Adipose tissue (tissue), 3 donors: Measurements from ENCODE around the gene TTLL13. TPM values are rescaled to one million over a fixed set of nuclear protein-coding genes. Genes with fewer than 3 reads are reported as not detected.
A peak's percentile ranks its signal among the peaks of the same experiment; 100 is the strongest.

Experiments used
- H3K27ac ChIP-seq: one replicate; pipeline ENCODE4 v1.5.1; 2013; ENCODE audit warnings: low read depth, low read length
- WGBS, 3 donors: extraction: QIAGEN DNeasy Blood & Tissue Kit; methylation state at CpG; one replicate each; pipeline ENCODE4 v1.1.7; 2013; 5-methylcytosine and 5-hydroxymethylcytosine counted together
- polyA plus RNA-seq, 3 donors: library from polyadenylated mRNA; stranded (reverse); fragments of 200-250 nt; gene quantifications; one replicate each; pipeline ENCODE4 v1.2.3, GENCODE V29; 2013
- donor health status: healthy with polysubstance abuse.
- donor health status: Bipolar disorder and iron deficiency.
- donor health status: healthy.

TTLL13 gene, protein sequence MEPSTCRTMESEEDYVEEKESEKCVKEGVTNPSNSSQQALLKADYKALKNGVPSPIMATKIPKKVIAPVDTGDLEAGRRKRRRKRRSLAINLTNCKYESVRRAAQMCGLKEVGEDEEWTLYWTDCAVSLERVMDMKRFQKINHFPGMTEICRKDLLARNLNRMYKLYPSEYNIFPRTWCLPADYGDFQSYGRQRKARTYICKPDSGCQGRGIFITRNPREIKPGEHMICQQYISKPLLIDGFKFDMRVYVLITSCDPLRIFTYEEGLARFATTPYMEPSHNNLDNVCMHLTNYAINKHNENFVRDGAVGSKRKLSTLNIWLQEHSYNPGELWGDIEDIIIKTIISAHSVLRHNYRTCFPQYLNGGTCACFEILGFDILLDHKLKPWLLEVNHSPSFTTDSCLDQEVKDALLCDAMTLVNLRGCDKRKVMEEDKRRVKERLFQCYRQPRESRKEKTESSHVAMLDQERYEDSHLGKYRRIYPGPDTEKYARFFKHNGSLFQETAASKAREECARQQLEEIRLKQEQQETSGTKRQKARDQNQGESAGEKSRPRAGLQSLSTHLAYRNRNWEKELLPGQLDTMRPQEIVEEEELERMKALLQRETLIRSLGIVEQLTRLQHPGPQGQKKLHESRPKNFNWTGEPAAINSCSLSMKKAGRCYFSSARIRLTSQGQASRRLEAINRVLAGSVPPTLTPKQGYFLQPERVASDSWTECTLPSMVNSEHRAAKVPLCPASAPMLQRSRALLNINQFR
- under 1 TPM in 1 of 3 donors, not detected in 2; 0.08 TPM for polyA plus RNA-seq

DNA sequence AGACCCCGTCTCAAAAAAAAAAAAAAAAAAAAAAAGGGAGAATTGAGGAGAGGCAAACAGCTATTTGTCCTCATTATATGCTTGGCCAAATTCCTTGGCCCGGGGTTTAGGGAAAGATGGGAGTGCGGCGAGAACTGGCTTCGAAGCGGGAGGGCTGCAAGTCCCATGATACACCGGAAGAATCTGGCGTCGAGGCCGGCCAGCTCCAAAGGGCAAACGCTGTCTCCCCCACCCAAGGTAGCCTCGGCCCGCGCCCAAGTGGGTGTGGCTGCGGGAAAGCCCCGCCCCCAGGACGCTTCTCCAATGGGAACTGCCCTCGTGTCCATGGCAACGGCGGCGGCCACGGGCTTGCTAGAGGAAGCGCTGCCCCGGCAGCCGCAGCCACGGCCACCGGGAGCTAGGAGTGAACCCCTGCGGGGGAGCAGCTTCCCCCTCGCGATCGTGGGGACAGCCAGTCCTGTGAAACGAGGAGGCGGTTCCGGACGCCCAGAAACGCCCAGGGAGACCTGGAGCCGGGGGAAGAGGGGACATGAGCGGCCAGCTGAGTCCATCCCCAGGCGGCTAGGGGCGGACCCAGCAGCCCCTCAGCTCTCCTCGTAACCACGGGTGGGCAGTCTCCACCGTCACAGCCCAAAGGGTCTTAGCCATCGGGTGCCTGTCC, at the start of gene TTLL13:
Gene TTLL13 (plus strand): TSS at position 354 of the 661 bp plus-strand sequence. CDS start 1,075 bp downstream, outside the sequence.
- 0 to 2% (median 1%) methylated on average over 34 to 44 of the region's 44 CpGs for WGBS, 3 donors
- peak within 1 kb of the TSS; percentile 19 for H3K27ac ChIP-seq

DNA sequence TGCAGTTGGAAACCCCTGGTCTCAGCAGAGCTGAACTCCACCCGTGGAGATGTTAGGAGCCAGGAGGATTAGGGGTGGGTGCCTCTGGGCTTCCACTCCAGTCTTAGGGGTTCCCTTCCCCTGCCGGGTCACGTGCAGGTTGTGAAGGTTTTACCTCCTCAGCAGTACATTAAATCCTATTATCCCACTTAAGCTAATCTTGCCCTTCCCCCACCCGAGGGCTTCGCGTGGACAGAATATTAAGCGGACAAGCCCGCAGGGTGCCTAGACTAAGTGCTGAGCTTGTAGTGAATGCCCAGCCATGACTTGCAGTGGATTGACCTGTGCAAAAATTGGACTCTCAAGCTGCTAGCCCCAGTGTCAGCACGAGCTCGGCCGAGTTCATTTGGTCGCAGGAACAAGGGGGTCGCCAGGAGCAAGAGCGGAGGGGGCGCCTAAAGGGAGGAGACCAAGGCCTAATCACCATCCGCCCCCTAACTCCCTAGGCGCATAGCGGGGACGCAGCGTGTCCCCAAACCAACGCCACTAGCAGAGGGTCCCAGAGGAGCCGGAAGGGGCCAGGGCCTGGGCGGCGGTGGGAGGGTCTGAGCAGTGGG, 48.7 kb upstream of the TTLL13 start:
- H3K27ac ChIP-seq: no peak overlapping the region
- WGBS, 3 donors: 9 to 19% (median 10%) methylated on average over 24 of the region's 24 CpGs

DNA sequence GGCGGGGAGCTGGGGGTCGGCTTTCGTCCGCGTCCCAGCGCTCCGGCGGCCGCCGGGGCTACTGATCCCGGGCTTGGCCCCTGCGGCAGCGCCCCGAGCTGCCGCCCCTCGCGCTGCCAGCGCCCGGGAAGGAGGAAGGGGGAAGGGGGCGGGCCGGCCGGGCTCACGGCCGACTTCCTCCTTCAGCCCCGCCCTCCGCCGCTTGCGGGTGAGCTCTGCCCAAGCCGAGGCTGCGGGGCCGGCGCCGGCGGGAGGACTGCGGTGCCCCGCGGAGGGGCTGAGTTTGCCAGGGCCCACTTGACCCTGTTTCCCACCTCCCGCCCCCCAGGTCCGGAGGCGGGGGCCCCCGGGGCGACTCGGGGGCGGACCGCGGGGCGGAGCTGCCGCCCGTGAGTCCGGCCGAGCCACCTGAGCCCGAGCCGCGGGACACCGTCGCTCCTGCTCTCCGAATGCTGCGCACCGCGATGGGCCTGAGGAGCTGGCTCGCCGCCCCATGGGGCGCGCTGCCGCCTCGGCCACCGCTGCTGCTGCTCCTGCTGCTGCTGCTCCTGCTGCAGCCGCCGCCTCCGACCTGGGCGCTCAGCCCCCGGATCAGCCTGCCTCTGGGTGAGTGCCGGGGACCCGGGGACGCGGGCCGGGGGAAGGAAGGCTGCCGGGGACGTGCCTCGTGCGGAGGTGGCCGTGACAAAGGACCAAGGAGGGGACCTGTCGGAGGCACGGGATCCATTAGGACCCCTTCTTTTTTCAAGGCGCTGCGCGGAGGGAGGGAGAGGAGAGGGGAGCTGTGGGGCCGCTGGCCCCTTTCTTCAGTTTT, 48.0 kb upstream of the TTLL13 start, which contains the start of gene SEMA4B:
Gene SEMA4B (plus strand): TSS at position 201 of the 814 bp plus-strand sequence. CDS start 249 bp downstream, at position 450.
- H3K27ac ChIP-seq: peak within 1 kb of the TSS; percentile 0
- 0 to 1% (median 1%) methylated on average over 47 to 86 of the region's 88 CpGs for WGBS, 3 donors

DNA sequence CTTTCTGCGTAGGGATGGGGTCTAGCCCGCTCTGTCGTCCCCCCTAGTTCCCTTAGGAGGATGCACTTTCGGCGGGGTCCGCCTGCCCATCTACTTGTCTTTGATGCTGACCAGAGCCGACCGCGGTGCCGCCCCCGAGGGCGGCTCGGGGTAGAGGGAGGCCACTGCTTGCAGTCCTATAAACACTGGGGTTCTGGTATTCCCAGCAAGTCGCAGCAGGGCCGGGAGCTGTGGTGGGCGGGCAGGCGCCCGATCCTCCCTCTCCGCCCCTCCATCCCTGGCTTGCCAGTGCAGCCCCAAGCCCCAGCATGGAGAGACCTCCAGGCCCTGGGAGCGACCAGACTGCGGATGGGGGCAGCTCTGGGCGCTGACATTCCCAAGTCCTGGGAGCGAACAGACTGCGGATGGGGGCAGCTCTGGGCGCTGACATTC, 47.4 kb upstream of the TTLL13 start:
- no peak overlapping the region for H3K27ac ChIP-seq
- WGBS, 3 donors: 3 to 13% (median 11%) methylated on average over 24 to 25 of the region's 25 CpGs

DNA sequence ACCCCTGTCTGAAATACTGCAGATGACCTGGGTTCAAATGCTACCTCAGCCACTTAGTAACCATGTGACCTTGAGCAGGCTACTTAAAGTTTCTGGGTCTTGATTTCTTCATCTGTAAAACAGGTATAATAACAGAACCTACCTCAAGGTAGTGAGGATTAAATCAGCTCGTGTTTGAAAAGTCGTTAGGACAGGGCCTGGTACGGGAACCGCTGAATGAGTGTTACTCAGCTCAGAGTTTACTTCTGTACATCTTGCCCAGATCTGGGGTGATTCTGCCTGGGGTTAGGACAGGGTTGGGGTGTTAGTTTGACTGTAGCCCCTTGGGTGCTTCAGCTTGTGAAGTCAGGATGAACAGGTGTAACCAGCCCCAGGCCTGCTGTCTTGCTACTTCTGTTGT, 46.4 kb upstream of the TTLL13 start:
- H3K27ac ChIP-seq: no peak overlapping the region
- 76 to 92% (median 91%) methylated on average over 4 of the region's 4 CpGs for WGBS, 3 donors

DNA sequence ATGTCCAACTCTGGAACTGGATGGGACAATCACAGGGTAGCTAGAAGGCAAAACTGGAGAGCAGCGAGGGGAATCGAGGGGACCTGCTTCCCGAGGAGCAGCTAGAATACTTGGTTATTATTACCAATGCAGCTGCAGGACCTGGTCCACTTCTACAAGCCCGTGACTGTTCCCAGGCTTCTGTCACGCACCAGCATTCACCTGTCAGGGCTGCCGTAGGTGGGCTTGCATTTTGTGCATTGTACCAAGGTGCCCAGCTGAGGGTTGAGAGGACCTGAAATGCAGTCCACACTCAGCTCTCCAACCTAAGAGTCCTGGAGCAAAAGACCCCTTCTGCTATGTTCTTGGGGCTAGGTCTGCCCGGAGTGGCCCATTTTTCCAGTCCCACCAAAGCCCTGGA, 45.9 kb upstream of the TTLL13 start:
- 92 to 98% (median 98%) methylated on average over 7 of the region's 7 CpGs for WGBS, 3 donors
- H3K27ac ChIP-seq: no peak overlapping the region

DNA sequence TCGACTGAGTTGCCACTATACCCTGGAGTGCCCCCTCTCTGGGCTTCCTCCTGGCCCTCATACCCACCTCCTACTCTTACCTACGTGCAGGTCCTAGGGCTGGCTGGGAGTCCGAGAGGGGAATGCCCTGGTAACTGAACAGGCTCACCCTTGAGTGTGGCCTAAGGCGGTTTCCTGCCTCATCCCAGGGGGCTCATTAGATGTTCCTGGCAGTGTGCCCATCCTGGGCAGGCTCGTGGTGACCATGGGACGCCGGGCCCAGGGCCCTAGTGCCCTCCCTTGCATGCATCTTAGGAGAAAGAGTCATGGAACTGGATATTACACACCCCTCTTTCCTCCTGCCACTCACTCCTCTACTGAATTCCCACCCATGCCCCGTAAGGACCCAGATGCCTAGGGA, 45.4 kb upstream of the TTLL13 start:
- WGBS, 3 donors: 64 to 68% (median 67%) methylated on average over 8 of the region's 8 CpGs
- no peak overlapping the region for H3K27ac ChIP-seq

DNA sequence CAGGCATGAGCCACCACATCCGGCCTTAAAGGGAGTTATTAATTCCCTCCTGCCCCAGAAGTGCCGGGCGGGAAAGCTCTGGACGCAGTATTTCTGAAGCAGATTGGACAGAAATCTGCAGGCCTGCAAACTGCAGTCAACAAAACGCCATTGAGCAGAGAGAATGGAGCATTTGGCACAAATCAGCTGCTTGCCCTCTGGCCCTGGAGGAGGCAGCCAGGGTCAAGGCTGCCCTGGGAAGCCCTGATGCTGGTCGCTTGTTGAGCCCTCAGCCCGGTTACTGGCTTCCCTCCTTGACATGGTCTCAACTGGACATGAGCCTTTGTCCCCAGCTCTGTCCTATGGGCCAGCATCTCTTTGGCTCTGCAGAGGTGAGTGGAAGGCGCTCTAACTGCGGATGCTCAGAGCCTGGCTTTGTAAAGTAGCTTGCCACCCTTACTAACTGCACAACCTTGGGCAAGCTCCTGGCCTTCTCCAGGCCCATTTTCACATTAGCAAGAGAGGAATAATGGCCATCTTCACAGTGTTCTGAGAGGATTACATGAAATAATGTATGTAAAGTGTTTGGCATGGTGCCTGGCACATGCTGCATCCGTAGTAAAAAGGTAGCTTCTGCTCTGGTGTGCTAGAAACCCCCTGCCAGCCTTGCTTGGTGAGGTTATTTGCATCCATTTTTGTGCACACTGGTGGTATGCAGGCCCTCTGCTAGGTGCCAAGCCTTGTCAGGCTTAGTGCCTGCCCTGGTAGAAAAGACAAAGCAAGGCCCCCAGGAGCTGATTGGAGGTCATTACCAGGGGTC, 44.1 kb upstream of the TTLL13 start:
- 76 to 88% (median 81%) methylated on average over 10 of the region's 10 CpGs for WGBS, 3 donors
- no peak overlapping the region for H3K27ac ChIP-seq

DNA sequence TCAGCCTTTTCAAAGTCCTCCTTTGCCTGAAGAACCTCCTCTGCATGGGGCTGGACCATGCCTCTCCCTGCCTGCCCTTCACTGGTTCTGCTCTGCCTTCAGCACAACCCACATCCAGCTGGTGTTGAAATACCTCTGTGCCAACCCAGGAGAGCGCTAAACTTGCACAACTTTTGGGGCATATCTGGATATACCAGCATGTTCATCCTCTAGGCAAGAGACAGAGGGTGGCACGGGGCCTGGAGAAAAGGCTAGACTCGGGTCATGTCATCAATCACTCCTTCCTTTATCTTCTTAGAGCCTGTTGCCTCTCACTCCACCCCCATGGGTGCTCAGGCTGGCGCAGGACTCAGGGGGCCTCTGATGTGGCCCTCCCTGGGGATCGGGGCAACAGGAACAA, 43.5 kb upstream of the TTLL13 start:
- WGBS, 3 donors: 49 to 77% (median 56%) methylated on average over 4 to 5 of the region's 5 CpGs
- no peak overlapping the region for H3K27ac ChIP-seq

DNA sequence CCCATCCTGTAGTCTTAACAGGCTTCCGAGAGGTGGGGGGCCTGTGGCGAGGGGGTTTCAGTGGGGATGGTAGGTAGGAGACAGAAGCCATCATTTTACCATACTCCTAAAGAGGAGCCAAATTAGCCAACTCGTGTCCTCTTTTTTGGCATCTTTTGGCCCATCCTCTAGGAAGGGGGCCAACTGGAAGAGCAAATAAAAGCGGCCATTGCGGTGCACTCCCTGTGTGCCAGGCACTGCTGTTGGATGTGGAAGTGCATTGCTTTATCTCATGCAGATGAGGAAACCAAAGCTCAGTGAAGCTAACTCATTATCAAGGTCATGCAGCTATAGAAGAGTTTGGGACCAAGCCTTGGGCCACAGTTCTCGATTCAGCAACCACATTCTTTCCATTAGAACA, 42.1 kb upstream of the TTLL13 start:
- H3K27ac ChIP-seq: no peak overlapping the region
- WGBS, 3 donors: 89 to 97% (median 95%) methylated on average over 6 of the region's 6 CpGs

DNA sequence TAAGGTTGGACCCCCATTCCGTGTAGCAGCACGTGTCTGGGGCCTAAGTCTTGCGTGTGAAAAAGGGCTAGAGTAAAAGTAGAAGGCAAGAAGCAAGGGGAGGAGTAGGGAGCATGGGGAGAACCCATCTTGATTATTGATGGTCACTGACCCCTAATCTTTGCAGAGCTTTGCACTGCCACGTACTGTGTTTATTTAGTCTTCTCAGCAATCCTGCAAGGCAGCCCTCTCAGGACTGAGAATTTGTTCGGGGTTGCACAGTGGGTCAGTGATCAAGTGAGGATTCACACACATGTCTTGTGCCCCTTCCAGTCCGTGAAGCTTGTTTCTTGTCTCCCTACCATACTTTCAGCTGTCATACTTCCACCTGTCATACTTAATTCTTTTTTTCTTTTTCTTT, 41.0 kb upstream of the TTLL13 start:
- no peak overlapping the region for H3K27ac ChIP-seq
- WGBS, 3 donors: 81 to 95% (median 94%) methylated on average over 6 of the region's 6 CpGs

DNA sequence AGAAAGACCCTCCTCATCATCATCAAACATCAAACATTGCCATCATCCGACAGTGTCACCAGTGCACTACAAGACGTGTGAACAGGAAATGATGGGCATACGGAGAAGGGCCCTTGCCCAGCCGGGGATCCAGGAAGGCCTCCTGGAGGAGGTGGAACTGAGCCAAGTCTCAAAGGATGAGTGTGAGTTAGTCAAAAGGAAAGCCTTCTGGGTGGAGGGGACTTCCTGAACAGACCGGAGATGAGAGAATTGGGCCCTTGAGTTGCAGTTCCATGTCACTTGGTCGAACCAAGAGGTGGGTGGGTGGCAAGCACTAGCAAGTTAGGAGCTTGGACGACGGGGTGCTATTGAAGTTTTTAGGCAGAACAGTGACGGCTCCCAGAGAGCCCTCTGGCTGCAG, 39.8 kb upstream of the TTLL13 start:
- no peak overlapping the region for H3K27ac ChIP-seq
- WGBS, 3 donors: 58 to 84% (median 70%) methylated on average over 9 of the region's 9 CpGs

DNA sequence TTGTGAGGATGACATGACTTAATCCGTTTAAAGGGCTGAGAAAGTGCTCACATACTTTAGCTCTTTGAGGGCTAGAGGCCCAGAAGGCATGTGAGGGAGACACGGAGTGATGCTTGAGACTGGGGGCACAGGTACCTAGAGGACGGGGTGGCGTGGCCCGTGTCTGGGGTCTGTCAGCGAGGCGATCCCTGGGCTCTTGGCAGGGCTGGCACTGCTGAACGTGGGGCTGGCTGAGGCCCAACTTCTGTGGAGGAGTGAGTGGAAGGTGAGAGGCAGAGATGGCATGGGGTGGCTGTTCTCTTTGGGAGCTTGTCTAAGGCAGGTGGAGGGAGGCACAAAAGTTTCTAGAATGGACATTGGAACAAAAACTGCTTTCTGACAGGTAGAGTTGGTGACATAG, 38.8 kb upstream of the TTLL13 start:
- 45 to 88% (median 87%) methylated on average over 8 of the region's 8 CpGs for WGBS, 3 donors
- H3K27ac ChIP-seq: no peak overlapping the region

DNA sequence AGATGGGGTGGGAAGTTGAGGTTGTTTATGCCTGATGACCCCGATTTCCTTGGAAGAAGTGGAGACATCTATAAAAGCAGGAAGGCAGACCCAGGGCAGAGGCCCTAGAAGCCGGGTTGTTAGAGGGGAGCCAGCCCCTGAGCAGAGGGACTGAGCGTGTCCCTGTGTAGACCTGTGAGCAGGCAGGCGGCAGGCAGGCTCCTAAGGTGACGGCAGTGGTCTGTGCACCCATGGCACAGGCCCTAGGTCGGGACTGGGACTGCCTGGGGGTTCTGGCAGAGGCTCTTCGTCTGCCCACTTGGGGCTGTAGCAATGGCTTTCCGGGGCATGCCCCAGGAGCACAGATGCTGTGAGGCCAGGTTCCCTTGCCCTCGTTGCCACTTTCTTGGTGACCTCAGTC, 38.3 kb upstream of the TTLL13 start:
- 77 to 82% (median 81%) methylated on average over 9 of the region's 9 CpGs for WGBS, 3 donors
- H3K27ac ChIP-seq: no peak overlapping the region

DNA sequence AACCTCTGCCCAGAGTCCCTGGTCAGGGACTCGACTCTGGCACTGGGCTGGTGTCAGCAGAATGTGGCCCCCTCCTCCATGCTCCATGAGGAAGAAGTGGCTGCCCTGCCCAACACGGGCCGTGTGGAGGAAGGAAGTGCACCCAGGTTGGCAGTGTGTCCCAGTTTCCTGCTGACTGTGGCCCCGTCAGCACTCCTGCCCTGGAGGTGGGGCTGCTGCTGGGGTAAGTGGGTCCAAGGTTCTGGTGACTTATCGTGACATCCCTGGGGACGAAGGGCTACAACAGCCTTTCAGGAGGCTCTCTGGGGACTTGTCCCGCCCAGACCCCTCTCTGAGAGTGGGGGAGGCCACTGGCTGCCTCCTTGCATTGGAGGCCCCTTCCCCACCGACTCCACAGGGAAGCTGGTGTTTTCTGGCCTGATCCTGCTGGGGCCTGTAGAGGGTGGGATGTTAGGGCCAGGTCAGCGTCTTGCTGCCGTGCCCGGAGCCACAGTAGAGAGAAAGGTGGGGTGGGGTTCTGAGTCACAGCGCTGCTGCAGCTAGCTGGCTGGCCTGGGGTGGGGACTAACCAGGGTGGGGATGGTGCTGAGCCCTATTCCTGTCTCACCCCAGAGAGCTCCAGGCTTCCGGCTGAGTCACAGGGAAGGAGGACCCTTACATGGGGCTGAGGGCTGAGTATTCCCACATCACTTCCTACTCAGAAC, 37.8 kb upstream of the TTLL13 start:
- H3K27ac ChIP-seq: no peak overlapping the region
- WGBS, 3 donors: 44 to 58% (median 45%) methylated on average over 13 of the region's 13 CpGs

DNA sequence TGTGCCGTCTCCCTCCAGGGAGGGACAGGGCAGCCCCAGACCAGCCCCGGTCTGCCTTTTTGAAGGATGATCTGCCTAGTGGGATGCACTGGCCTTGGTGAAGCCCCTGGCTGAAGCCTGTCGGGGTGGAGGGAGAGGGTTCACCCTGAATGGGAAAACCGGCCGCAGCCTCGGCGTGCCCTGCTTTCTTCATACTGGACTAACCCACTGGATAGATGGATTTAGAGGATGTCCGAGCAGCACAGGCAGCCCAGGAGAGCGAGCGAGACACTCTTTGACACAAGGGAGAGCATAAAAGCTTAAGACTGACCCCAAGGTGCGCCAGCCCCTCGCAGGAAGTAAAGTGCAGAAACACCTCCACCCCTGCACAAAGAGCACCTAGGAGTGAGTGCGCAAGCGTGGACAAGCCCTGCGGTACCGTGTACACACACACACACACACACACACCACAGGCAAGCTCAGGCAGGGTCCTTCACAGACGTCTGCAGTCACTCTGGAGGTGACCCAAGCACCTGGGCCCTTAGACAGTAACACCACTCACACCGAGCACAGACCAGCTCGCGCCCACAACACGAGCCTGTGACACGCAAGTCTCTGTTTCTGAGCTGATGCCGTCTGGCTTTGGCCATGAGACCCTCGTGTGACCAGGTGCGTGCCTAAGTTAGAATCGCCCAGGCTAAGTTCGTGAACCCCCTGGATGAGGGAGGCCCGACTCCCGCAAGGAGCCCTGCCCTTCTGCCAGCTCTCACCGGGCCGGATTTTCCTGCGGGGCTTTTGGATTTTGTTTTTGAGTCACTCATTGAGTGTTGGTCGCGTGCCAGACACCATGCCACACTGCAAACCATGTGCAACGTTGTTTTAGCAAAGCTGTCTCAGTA, 36.9 kb upstream of the TTLL13 start:
- no peak overlapping the region for H3K27ac ChIP-seq
- 52 to 90% (median 88%) methylated on average over 35 of the region's 35 CpGs for WGBS, 3 donors
